Smooth muscle cell (in vitro differentiated cells): Measurements from ENCODE around the gene AVPR1B. TPM values are rescaled to one million over a fixed set of nuclear protein-coding genes. Genes with fewer than 3 reads are reported as not detected.
"Not testable (repeated sequence)": the region's sequence is repeated elsewhere in the genome, so short reads cannot be mapped to it uniquely, and the experiment has no call there.

Experiments
- DNase-seq: peaks from one replicate; lab custom pipeline; 2025; ENCODE audit not compliant: unreplicated experiment; lab: John Stamatoyannopoulos, UW
- H2AFZ ChIP-seq: fragments of 200-600 bp; sonication (generic); 2 replicates; pipeline ENCODE4 v1.6.0; 2016; ENCODE audit warnings: antibody characterized with exemption, low read depth, mild to moderate bottlenecking
- H3F3A ChIP-seq: fragments of 200-600 bp; sonication (generic); 2 replicates; pipeline ENCODE4 v1.6.0; 2017; ENCODE audit warnings: antibody characterized with exemption, low read depth
- H3K27ac ChIP-seq: fragments of 200-600 bp; sonication (generic); 2 replicates; pipeline ENCODE4 v1.5.1; 2016; ENCODE audit warnings: low read depth, mild to moderate bottlenecking
- H3K27me3 ChIP-seq: fragments of 200-600 bp; sonication (generic); 2 replicates; pipeline ENCODE4 v1.6.1; 2016; ENCODE audit warnings: low read depth, mild to moderate bottlenecking
- H3K36me3 ChIP-seq: fragments of 200-600 bp; sonication (generic); 2 replicates; pipeline ENCODE4 v1.5.1; 2016; ENCODE audit warnings: low read depth
- H3K4me1 ChIP-seq: fragments of 200-600 bp; sonication (generic); 2 replicates; pipeline ENCODE4 v1.5.1; 2016; ENCODE audit warnings: low read depth
- H3K4me2 ChIP-seq: fragments of 200-600 bp; sonication (generic); 2 replicates; pipeline ENCODE4 v1.6.0; 2016; ENCODE audit warnings: mild to moderate bottlenecking
- H3K4me3 ChIP-seq: fragments of 200-600 bp; sonication (generic); 2 replicates; pipeline ENCODE4 v1.5.1; 2016; ENCODE audit warnings: mild to moderate bottlenecking
- H3K79me2 ChIP-seq: fragments of 200-600 bp; sonication (generic); 2 replicates; pipeline ENCODE4 v1.6.0; 2016; ENCODE audit warnings: low read depth, mild to moderate bottlenecking
- H3K9ac ChIP-seq: fragments of 200-600 bp; sonication (generic); 2 replicates; pipeline ENCODE4 v1.6.0; 2016; ENCODE audit warnings: low read depth
- H3K9me3 ChIP-seq: fragments of 200-600 bp; sonication (generic); replicated peaks from 2 replicates; pipeline ENCODE4 v1.5.1; 2016; ENCODE audit warnings: low read depth
- H4K20me1 ChIP-seq: fragments of 200-600 bp; sonication (generic); 2 replicates; pipeline ENCODE4 v1.6.0; 2016; ENCODE audit warnings: low read depth
- WGBS: methylation state at CpG from one replicate; pipeline ENCODE4 v1.1.7; 2016; ENCODE audit warnings: low lambda C conversion rate; 5-methylcytosine and 5-hydroxymethylcytosine counted together
- polyA plus RNA-seq: library from polyadenylated mRNA; unstranded; fragments of >200 nt; fragmentation: Nextera tagmentation; extraction: Ambion mirVana; gene quantifications from 2 replicates; pipeline ENCODE4 v1.2.1, GENCODE V29; 2016
- total RNA-seq: library from RNA; depleted of rRNA; stranded (reverse); fragments of >200 nt; gene quantifications from 2 replicates; pipeline ENCODE4 v1.2.3, GENCODE V29; 2014
- TF ChIP-seq, protein P1 (sequence below): fragments of 200-600 bp; sonication (generic); IDR thresholded peaks from 2 replicates; pipeline ENCODE4 v1.5.1; 2017; ENCODE audit warnings: borderline replicate concordance, mild to moderate bottlenecking, antibody characterized with exemption; ENCODE audit not compliant: insufficient read depth, poor library complexity, severe bottlenecking

Gene AVPR1B
- total and polyA plus RNA-seq, 2 experiments from 2014 or later = not detected

DNA sequence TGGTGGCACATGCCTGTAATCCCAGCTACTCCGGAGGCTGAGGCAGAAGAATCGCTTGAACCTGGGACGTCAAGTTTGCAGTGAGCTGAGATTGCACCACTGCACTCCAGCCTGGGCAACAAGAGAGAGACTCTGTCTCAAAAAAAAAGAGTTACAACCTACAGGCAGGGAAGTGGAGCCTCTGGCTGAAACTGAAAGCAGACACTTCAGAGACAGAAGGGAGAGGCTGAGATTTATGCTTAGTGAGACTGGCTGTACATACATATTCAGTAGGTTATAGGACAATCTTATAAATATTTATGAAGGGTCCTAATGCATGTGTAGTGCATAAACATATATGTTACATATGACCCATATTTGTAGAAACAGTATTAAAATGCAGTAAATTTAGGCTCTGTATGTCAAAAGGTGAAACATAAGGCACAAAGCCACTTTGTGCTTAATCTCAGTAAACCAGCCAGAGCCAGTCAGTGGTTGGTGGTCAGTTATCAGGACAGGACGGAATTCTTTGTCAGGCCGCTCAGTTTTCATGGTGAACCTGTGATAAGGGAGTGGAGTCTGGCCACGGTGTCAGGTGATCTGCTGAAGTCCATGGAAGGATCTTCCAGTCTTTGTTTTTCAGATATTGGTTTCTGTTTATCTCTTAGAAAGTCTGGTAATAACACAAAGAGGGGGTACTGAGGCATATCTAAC, 50.6 kb downstream of the AVPR1B start:
- H3K9me3 ChIP-seq = no peaks in the 10 kb centered on the region
- H3K27ac ChIP-seq = no peak overlapping the region
- H3K27me3 ChIP-seq = no peaks in the 10 kb centered on the region
- TF ChIP-seq, protein P1, sequence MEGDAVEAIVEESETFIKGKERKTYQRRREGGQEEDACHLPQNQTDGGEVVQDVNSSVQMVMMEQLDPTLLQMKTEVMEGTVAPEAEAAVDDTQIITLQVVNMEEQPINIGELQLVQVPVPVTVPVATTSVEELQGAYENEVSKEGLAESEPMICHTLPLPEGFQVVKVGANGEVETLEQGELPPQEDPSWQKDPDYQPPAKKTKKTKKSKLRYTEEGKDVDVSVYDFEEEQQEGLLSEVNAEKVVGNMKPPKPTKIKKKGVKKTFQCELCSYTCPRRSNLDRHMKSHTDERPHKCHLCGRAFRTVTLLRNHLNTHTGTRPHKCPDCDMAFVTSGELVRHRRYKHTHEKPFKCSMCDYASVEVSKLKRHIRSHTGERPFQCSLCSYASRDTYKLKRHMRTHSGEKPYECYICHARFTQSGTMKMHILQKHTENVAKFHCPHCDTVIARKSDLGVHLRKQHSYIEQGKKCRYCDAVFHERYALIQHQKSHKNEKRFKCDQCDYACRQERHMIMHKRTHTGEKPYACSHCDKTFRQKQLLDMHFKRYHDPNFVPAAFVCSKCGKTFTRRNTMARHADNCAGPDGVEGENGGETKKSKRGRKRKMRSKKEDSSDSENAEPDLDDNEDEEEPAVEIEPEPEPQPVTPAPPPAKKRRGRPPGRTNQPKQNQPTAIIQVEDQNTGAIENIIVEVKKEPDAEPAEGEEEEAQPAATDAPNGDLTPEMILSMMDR = no peak
- H3K79me2 ChIP-seq = no peaks in the 10 kb centered on the region
- no peaks in the 10 kb centered on the region for H3K36me3 ChIP-seq
- H4K20me1 ChIP-seq = no peaks in the 10 kb centered on the region
- H3F3A ChIP-seq = no peaks in the 10 kb centered on the region
- no peak overlapping the region for H3K9ac ChIP-seq
- H2AFZ ChIP-seq = no peak overlapping the region
- no peak for DNase-seq
- H3K4me3 ChIP-seq = no peak overlapping the region
- no peak overlapping the region for H3K4me2 ChIP-seq
- no peaks in the 10 kb centered on the region for H3K4me1 ChIP-seq
- 52% methylated on average over 6 of the region's 6 CpGs for WGBS

DNA sequence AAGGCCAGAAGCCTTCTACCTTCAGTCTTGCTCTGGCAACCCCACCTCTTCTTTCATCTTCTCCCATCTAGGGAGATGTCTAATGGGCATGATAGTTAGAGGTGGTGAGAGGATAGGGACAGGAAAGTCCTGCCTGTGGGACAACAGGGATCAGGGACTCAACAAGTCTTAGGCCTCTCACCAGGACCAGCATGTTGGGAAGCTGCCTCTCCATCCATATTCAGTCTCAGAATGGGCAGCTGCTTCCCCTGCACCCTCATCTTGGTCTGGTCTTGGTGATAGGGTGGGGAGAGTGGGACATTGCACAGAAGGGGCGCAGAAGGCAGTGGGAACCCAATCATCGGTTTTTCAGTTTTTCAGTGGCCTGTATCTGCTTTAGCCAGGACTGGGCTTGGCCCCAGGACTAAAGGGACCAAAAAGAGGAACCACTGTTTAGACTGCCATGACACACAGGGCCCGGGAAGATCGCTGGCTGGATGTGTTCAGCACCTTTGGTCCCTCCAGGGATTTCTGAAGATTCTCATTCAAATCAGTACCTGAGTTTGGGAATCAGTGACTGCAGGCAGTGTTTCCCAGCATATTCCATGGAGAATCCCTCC, 51.5 kb downstream of the AVPR1B start:
- H4K20me1 ChIP-seq = no peaks in the 10 kb centered on the region

DNA sequence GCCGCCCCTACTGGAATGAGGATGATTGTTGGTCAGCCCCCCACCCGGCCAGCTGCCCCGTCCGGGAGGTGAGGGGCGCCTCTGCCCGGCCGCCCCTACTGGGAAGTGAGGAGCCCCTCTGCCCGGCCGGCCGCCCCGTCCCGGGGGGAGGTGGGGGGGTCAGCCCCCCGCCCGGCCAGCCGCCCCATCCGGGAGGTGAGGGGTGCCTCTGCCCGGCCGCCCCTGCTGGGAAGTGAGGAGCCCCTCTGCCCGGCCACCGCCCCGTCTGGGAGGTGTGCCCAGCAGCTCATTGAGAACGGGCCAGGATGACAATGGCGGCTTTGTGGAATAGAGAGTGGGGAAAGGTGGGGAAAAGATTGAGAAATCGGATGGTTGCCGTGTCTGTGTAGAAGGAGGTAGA, 52.7 kb downstream of the AVPR1B start:
- not testable (repeated sequence) for DNase-seq, H3K27me3 ChIP-seq, H3F3A ChIP-seq, H3K79me2 ChIP-seq, H3K9me3 ChIP-seq, H2AFZ ChIP-seq, H3K4me1 ChIP-seq, H3K27ac ChIP-seq, H3K4me3 ChIP-seq, H3K9ac ChIP-seq, H3K4me2 ChIP-seq, H3K36me3 ChIP-seq, H4K20me1 ChIP-seq
- 96% methylated on average over 7 of the region's 25 CpGs for WGBS

More for the DNA sequence above, 51.5 kb downstream of the AVPR1B start:
- Histone ChIP-seq H3K4me1 (no peaks in the 10 kb centered on the region), H3K79me2 (no peaks in the 10 kb centered on the region), H3K4me3 (no peak overlapping the region), H3K4me2 (no peak overlapping the region), H3K27me3 (no peaks in the 10 kb centered on the region), H3F3A (no peaks in the 10 kb centered on the region), H3K9me3 (no peaks in the 10 kb centered on the region), H3K27ac (no peak overlapping the region), H3K36me3 (no peaks in the 10 kb centered on the region), H3K9ac (no peak overlapping the region), H2AFZ (no peak overlapping the region)
- TF ChIP-seq, protein P1 = no peak
- WGBS = 99% methylated on average over 4 of the region's 4 CpGs
- DNase-seq = no peak

DNA sequence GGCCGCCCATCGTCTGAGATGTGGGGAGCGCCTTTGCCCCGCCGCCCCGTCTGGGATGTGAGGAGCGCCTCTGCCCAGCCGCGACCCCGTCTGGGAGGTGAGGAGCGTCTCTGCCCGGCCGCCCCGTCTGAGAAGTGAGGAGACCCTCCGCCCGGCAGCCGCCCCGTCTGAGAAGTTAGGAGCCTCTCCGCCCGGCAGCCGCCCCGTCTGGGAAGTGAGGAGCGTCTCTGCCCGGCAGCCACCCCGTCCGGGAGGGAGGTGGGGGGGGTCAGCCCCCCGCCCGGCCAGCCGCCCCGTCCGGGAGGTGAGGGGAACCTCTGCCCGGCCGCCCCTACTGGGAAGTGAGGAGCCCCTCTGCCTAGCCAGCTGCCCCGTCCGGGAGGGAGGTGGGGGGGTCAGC, 53.2 kb downstream of the AVPR1B start:
- not testable (repeated sequence) for DNase-seq, H3K4me1 ChIP-seq, H3F3A ChIP-seq, H3K9me3 ChIP-seq, H3K27me3 ChIP-seq, H4K20me1 ChIP-seq, H3K9ac ChIP-seq, H3K27ac ChIP-seq, H3K36me3 ChIP-seq, H3K4me2 ChIP-seq, H2AFZ ChIP-seq, H3K4me3 ChIP-seq, H3K79me2 ChIP-seq
- WGBS = 96% methylated on average over 10 of the region's 35 CpGs
